IPS-11a (cell line): ENCODE results near the gene CDH23.

Source experiments
- H3K4me3 ChIP-seq: one replicate; pipeline ENCODE4 v1.5.1; 2013; ENCODE audit warnings: low read depth, low read length, control low read depth

CDH23 gene

DNA sequence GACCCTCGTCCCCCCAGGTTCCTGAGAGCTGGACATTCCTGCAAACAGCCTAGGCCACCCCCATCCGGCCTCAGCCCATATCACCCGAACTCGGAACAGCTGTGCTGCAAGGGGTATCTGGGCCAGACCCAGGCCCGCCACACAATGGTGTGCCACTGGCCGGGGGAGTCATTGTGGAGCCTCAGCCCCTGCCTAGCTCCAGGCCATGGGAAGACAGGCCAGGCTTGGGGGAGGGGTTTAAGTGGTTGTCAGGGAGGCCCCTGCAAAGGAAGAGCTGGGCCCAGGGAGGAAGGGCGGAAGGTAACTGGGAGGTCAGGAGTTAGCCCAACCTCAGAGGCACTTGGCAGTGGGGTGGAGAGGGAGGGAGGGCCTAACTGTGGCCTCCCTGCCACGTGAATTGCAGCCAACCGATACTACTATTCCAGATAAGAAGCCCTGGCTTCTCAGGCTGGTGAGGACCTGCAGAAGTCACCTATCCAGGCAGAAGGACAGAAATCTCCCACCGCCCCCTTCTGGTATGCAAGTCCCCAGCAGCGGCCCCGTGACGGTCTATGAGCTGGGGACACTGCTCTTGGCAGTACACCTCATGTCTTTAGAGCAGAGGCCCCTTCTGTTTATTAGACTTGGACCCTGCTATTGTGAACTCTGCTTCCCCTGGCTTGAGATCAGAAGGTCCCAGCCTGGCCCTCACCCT lies 349.8 kb downstream of the CDH23 start:
- no peak overlapping the region for H3K4me3 ChIP-seq

DNA sequence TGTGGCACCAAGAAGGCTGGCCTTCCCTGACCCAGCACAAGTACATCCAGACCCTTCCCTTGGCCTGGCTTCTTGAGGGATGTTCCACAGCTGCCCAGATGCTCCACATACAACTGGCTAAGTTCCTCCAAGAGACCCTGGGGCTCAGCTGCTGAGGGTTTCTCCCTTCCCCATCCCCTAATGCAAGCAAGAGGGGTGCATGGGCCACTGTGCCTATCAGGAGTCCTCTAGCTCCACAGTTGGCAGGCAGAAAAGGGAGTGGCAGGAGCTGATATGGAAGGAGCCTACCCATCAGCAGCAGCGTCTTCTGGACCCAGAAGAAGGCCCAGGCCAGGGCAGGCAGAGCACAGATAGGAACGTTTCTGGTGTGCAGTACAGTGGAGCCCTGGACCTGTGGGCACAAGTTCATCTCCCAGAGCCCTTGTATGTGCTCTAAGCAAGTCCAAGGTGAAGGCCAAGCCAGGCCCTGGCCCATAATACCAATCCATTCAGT lies 350.4 kb downstream of the CDH23 start:
- no peak overlapping the region for H3K4me3 ChIP-seq

DNA sequence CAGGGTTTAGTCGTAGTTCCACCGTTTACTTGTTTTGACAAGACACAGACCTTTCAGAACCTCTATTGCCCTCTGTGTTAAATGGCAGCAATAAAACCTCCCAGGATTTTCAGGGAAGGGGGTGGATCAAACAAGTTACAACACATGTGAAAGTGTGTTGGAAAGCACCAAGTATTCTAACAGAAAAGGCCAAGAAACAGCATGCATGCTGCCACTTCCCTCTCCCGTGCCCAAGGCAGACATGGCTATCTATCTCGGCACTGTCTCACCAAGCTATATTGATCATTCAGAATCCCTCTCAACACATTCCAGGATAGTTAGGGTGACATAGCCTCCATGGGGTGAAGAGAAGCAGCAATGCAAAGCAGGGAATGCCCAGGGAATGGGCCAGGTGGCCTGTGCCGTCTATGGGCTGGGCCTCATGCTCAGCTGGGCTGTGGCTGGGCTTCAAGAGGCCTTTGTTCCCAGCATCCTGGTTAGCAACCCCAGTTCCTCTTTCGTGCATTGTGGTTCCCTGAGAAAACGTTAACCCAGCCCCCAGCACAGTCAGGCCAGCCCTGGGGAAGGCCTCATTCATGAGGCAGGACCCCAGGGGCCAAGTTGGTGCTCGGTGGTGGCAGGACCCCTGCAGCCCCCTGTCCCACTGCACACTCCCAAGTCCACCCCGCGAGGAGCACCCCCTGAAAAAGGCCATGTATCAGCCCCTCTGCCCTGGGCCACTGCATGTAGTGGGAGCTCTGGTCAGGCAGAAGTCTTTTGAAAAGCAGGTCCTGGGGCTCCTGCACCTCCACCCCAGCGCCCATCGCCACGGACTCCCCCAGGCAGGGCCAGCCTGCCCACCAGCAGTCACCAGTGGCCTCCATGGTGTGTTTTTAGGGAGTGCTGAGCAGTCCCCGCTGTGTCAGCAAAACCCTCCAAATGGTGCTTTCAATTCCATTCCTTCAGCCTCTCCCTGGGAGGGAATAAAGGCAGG lies 351.1 kb downstream of the CDH23 start:
- no peak overlapping the region for H3K4me3 ChIP-seq

DNA sequence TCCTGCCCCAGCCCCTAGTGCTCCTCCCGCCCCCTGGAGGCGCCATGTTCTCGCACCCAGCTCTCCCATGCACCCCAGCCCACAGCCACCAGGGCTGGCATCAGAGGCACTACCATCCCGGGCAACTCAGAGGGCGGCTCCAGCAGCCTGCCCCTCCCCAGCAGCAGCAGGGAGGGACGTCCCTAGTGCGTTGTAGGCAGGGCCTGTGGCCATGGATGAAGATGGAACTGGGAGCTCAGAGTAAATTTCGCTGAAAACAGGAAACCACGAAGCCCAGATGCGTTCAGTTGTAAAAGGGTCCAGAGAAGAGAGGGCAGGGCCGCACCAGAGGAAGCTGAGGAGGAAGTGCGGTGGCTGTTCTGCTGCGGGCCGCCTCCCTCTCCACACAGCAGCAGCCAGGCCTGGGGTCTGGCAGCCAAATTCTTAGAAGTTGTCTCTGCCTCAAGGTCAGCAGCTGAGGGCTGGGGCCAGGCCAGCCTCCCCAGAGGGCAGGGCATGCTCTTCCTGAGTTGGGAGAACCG lies 352.0 kb downstream of the CDH23 start:
- no peak overlapping the region for H3K4me3 ChIP-seq

DNA sequence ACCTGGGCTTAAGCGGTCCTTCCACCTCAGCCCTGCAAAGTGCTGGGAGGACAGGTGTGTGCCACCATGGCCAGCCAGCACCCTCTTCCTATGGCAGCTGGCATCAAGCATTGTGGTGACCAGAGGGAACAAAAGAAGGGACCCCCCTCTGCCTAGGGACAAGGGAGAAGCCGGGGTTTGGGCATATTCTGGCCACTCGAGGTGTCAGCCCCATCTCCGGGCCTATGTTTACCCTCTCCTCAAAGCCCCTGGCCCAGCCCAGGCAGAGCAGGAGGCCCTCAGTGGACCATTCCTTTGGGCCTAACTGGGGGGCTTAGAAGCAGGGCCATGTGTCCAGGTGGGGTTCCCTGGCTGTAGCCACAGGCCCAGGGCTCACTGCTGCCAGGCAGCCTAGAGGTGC lies 352.7 kb downstream of the CDH23 start:
- no peak overlapping the region for H3K4me3 ChIP-seq

DNA sequence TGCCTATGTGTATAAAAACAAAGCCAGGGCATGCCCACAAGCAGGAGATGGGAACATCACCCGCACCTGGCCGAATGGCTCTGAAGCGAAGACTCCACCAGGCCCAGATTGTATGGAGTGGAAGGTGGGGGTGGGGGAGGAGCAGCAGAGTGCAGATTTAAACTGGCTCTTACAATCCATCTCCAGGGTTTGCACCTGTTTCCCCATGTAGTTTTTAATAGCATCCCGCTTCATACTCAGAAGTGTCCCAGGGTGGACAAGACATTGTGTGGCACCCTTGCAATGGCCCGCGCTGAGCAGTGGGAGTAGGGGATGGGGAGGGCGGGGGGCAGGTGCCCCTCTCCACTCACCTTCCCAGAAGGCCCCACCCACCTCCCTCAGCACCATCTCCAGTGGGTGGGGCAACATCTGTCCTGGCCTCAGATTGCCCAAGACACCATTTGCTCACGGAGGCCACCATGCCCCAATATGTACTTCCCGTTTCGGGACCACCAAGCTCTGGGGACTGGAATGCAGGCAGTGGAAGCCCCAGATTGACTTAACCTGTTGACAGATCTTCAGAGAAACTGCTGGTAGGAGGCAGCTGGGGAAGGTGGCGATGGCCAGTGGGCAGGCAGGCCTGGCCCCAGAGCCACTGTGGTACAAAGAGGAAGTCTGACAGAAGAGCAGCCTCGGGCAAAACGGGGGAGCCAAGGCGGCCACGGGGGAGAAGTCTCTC lies 353.6 kb downstream of the CDH23 start:
- no peak overlapping the region for H3K4me3 ChIP-seq

DNA sequence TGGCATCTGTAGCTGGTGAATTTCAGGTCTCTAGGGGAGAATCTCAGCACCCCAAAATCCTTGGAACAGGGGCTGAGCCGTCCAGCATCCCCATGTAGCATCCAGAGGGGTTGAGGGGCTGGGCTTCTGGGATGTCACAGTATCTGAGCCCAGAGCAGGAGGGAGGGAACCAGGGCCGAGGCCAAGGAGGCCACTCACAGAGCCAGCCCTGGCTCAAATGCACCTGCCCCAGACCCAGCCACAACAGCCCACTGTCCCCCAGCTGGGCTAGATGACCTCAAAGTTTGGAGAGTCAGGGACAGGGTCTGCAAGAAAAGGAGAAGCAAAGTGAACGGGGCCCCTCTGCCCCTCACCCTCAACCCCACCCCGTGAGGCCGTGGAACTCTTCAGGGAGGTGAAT lies 354.3 kb downstream of the CDH23 start:
- no peak overlapping the region for H3K4me3 ChIP-seq

DNA sequence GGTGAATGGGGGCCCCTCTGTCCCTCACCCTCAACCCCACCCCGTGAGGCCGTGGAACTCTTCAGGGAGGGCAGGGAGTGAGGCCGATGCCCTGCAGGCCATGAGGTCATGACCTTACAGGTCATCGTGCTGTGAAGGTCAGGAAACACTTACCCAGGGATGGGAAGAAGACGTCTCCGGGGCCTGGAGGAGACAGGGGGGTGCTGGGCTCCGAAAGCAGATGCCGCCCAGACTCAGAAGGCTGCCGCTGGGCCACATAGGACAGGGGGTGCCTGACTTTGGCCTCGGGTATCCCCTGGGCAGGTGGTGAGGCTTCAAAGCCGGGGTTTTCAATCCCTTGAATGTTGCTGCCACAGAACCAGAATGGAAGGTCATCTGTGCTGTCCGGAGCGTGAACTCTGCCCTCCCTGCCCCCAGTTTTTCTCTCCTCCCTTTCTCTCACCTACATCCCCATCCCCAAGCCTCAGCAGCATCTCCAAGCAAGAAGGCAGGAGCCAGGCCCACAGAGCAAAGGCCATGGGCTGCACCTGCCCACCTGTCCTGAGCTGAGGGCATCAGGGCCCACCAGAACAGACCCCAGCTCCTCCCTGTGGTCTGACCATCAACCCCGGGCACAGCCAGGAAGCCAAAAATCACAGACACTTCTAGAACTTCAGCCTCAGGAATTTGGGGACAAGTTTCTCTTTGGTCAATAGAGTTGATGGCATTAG lies 354.9 kb downstream of the CDH23 start:
- no peak overlapping the region for H3K4me3 ChIP-seq

DNA sequence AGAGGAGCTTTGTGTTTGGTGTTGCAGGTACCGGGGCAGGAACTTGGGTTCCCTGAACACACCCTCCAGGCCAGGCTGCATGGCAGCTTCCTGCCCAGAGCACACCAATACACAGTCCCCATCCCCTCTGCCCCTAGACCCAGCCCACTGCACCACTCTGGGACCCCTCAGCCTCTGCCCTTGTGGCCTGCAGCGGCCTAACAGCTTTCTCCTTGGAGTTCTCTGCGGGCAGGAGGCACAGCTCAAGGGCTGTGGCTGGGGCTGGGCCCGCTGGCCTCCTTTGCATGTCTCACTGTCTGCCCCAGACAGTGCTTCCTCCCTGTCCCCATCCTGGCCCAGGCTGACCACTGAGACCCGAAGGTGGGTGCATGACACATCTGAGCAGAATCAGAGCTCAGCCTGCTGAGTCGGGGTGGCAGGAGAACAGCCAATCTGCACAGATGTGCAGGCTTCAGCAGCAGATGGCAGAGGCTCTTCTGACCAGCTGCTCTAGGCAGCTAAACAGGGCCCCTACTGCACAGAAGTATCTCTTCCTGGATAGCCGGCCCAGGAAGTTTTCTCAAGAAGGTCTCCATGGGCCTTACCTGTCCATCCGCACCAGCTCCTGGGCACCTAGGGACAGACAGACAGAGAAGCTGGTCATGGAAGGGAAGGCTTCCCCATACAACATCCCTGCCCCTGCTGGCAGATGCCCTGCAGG lies 355.8 kb downstream of the CDH23 start:
- no peak overlapping the region for H3K4me3 ChIP-seq

DNA sequence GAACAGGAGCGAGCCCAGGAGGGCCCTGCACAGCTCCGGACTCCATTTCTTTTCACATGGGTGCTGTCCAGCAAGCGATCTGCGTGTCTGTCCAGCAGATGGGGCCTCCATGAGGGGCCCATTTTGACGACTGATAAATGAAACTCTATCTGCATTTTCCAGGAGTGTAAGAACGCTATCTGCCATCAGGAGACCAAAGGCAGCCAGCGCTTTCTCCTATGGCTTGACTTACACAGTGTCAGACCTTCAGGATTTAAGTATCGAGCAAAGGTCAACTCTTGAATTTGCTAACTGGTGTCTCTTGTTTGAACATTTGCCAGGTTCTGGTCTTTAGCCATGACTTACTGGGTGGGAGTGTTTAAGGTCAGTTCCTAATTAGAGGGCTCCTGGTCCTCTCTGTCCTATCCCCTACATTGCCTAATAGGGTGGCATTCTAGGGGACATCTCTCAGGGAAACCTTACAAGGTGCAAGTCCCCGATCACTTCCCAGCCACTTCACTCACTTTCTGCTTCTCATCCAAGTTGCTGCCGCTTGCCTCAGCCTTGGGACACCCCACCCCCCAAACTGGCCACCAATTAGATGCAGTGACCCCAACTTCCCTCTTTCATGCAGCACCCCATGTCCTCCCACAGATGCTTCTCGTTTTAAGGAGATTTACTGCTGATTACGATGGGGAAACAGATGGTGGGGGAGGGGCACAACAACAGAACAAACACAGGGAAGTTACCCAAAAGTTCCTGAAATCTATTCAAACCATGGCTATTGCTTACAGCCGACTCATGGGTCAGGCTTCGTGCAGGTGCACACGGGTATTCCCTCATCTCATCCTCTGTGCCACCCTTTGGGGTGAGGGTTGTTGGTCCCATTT lies 356.6 kb downstream of the CDH23 start:
- no peak overlapping the region for H3K4me3 ChIP-seq

DNA sequence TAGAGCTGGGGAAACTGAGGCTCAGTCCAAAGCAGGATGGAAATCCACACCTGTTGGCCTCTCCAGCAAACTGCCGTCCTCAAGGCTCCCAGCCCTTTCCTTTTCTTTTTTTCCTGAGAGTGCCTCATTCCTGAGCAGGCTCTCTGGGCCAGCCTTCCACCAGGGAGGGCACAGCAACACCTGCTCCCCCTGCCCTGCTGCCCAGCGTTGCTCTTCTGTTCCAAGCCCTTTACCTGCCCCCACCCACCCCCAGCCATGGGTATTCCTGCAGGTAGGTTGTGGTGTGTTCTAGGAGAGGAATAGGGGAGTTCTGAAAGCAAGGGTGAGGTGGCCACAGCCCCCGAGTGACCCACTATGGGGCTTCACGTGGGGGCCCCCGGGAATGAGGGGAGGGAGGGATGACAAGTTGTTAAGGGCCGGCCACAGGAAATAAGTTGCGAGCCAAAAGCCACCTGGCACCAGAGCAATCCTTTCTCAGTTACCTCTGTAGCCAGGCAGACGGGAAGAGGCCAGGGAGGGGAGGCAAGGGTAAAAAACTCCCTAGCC lies 357.3 kb downstream of the CDH23 start:
- H3K4me3 ChIP-seq = no peak overlapping the region

DNA sequence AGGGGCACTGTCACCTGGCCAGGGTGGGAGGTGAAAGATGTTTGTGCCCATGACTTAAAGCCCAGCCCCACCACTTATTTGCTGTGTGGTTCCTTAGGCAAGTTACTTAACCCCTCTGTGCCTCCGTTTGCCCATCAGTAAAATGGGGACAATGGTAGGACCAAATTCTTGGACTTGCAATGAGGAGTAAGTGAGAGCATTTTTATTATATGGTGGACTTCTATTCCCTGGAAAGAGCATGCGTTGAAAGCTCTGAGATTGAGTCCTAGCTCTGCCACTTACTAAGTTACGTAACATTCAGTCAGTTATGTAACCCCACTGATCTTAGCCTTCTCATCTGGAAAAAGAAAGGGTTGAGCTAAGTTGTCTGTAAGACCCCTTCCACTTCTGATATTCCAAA lies 357.8 kb downstream of the CDH23 start:
- H3K4me3 ChIP-seq = no peak overlapping the region

DNA sequence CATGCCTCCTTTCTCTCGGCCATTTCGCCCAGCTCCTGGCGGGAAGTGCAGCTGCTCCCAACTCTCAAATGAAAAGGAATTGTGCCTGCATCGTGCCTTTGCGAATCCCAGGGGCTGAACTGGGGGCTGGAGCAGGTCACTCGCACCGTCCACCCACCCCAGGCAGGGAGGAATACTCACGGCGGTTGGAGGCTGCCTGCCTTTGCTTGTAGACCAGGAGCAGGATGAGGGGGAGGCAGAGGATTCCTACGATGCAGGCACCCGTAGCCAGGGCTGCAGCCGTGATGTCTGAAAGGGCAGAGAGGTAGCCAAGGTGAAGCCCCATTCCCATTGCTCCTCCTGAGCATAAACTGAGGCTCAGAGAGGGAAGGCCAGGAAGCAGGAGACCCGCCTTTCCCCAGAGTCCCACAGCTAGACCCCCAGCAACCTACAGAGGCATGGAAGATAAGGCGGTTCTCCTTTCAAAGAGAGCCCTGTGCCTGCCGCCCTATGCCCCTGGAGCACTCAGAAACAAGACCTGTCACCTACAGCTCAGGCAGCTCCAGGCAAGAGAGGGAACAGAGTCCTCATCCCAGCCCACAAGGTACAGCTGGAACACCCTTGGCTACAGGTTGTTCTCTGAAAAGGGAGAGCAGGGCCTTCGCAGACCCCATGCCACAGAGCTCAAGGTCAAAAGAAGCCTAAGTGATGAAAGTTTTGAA lies 358.6 kb downstream of the CDH23 start:
- H3K4me3 ChIP-seq = no peak overlapping the region

DNA sequence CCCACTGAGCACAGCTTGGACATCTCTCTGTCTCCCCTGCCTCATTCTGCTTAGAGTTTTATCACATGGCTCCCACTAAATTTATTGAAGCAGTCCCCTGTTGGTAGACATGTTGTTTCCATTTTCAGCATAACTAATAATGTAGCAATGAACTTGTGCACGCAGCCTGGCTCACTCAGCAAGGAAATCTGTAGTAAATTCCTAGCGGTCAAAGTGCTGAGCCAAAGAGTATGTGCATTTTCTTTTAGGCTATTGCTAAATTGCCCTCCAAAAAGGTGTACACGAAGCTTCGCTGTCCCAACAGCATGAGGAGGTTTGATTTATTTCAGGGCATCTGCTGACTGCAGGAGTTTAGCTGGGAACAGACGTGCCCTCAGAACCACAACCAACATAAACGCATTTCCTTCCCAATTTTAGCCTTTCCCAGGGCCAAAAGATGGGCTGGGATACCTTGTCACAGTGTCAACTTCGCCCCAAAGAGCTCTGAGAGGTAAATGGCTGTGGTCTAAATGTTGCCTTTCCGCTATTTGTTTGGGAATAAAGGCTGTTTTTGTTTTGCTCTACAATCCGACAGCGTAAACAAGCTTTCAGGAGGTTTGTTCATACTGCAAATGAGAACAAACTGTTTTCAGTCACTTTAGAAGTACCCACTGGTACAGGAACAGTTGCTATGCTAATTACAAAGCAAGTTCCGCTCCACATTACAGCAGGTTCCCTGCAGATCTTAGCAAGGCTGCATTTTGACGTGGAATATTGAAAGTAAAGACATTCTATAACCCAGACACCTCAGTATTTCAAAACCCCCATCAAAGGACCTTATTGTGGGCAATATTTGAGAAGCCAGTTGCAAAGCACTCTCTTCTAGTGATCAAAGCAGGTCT lies 359.8 kb downstream of the CDH23 start:
- no peak overlapping the region for H3K4me3 ChIP-seq

DNA sequence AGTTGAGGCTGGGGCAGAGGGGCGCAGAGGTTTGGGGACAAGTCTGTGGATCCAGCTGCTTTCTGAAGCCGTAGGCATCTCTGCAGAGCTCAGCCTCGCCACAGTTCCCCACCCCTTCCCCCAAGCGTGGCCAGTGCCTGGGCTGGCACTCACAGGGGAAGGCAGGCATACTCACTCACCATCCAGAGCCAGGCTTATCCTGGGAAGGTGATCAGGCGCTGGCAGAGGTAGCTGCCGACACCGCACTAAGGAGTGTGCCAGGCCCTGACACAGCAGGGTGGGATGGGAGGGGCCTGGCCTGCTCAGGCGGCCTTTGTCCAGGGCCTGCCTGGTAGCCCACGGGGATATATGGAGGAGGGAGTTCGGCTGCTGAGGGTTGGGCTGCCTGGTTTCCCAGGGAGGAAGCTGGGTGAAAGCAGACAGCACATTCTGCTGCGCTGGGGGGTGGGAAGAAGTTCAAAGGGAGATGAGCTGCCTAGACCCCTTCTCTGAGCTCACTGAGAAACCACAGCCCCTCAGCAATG lies 360.7 kb downstream of the CDH23 start:
- no peak overlapping the region for H3K4me3 ChIP-seq

DNA sequence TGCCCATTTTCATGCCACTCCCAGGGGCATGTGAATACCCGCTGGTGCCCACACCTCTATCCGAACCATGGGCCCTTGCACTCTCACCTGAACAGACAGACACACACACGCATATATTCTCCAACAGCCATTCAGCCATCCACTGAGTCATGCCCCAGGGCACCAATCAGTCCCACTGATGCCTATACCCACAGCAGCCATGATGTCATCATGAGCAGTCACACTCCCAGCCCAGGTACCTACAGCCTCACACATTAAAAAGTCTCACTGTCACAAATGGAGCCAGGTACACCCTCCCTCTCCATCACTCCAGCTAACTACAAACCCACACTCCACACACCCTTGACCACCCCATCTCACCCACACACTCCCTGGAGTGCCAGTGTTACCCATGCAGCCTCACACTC lies 364.4 kb downstream of the CDH23 start:
- H3K4me3 ChIP-seq = no peak overlapping the region
